ENCODE measurements around the gene FOXN1. TPM values are rescaled to one million over a fixed set of nuclear protein-coding genes. Genes with fewer than 3 reads are reported as not detected.

Gene FOXN1
- total RNA-seq, 2 experiments from 2014 or later = not detected

DNA sequence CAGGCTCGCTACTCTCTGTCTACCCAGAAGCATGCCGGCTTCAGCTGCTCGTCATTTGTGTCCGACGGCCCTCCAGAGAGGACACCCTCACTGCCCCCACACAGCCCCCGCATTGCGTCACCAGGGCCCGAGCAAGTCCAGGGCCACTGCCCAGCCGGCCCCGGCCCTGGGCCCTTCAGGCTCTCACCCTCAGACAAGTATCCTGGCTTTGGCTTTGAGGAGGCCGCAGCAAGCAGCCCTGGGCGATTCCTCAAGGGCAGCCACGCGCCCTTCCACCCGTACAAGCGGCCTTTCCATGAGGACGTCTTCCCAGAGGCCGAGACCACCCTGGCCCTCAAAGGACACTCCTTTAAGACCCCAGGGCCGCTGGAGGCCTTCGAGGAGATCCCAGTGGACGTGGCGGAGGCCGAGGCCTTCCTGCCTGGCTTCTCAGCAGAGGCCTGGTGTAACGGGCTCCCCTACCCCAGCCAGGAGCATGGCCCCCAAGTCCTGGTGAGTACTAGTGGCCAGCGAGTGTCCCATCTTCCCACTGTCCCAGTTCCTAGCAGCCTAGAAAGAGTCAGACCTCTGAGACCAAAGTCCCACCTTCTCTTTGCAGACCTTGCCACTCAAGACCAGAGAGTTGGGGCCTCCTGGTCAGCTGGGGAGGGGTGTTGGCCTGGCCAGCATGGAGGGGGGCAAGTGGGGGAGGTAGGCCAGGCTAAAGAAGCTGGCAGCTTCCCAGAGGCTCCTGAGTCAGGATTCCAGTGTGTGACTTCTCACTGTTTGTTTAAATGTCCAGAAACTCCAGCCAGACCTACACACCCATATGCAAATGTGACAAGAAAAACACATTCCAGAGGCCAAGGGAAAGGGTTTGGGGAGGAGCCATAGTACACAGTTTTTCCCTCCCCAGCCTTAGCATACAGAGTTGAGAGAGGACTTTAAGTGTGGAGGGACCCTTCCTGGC lies 18.6 kb downstream of the FOXN1 start:
- no peaks in the 10 kb centered on the region for H3K27me3 Mint-ChIP-seq
- no peak overlapping the region for H3K4me3 Mint-ChIP-seq
- no peaks in the 10 kb centered on the region for H3K9me3 Mint-ChIP-seq
- POLR2A ChIA-PET = no interaction called here
- CTCF ChIA-PET = interaction anchor here (0.6 kb wide), 1 partner anchor 343 kb away, joined by 5 read pairs; no protein-coding TSS in a partner anchor
- DNase-seq = no peak
- intact Hi-C loops (cut with micrococcal nuclease) = no loop called here
- no peaks in the 10 kb centered on the region for H3K4me1 Mint-ChIP-seq (ENCODE audit: low read depth)
- no peak overlapping the region for H3K27ac Mint-ChIP-seq
- no peaks in the 10 kb centered on the region for H3K36me3 Mint-ChIP-seq

DNA sequence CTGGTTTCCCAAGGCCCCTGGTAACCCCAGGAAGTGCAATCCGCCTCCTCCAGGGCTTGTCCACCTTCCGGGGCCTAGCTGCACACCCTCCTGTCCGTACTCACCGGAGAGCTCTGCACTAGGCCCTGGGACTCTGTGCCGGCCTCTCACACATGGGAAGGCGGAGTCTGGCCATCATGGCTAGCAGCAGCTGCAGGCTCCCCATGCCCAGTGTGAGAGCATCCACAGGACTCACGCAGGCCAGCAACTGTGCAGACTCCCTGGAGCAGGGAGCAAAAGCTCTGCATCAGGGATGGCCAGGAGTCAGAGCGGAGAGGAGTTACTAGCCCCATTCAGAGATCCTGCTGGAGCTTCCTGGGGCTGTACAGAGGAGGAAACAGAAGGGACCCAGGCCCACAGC lies 20.2 kb downstream of the FOXN1 start:
- H3K27ac Mint-ChIP-seq = no peak overlapping the region
- intact Hi-C loops (cut with micrococcal nuclease) = no loop called here
- no peaks in the 10 kb centered on the region for H3K9me3 Mint-ChIP-seq
- no peak for DNase-seq
- no peaks in the 10 kb centered on the region for H3K4me1 Mint-ChIP-seq (ENCODE audit: low read depth)
- H3K27me3 Mint-ChIP-seq = no peaks in the 10 kb centered on the region
- H3K36me3 Mint-ChIP-seq = no peaks in the 10 kb centered on the region
- CTCF ChIA-PET = interaction anchor here (2.0 kb wide), 1 partner anchor 23 kb away, joined by 7 read pairs; no protein-coding TSS in a partner anchor
- no peak overlapping the region for H3K4me3 Mint-ChIP-seq
- POLR2A ChIA-PET = no interaction called here

GRCh38 chr17:28527181-28527681 lies 21.1 kb downstream of the FOXN1 start:
- H3K4me3 Mint-ChIP-seq = no peak overlapping the region
- H3K4me1 Mint-ChIP-seq (ENCODE audit: low read depth) = no peaks in the 10 kb centered on the region
- H3K9me3 Mint-ChIP-seq = no peaks in the 10 kb centered on the region
- DNase-seq = no peak
- no peaks in the 10 kb centered on the region for H3K36me3 Mint-ChIP-seq
- intact Hi-C loops (cut with micrococcal nuclease) = no loop called here
- no peak overlapping the region for H3K27ac Mint-ChIP-seq
- no peaks in the 10 kb centered on the region for H3K27me3 Mint-ChIP-seq
- ChIA-PET CTCF (interaction anchor here (2.0 kb wide), 1 partner anchor 22 kb away, joined by 7 read pairs; no protein-coding TSS in a partner anchor), POLR2A (no interaction called here)

GRCh38 chr17:28527859-28528258 lies 21.7 kb downstream of the FOXN1 start:
- DNase-seq = no peak

GRCh38 chr17:28528327-28529012 lies 22.3 kb downstream of the FOXN1 start:
- Mint-ChIP-seq H3K27ac (no peak overlapping the region), H3K27me3 (no peaks in the 10 kb centered on the region), H3K9me3 (no peaks in the 10 kb centered on the region), H3K36me3 (no peaks in the 10 kb centered on the region), H3K4me1 (ENCODE audit: low read depth) (no peaks in the 10 kb centered on the region), H3K4me3 (no peak overlapping the region)
- no peak for DNase-seq
- POLR2A ChIA-PET = no interaction called here
- intact Hi-C loops (cut with micrococcal nuclease) = no loop called here
- CTCF ChIA-PET = no interaction called here

More at GRCh38 chr17:28527859-28528258, 21.7 kb downstream of the FOXN1 start:
- H3K4me1 Mint-ChIP-seq (ENCODE audit: low read depth) = no peaks in the 10 kb centered on the region
- CTCF ChIA-PET = interaction anchor here (2.0 kb wide), 1 partner anchor 22 kb away, joined by 7 read pairs; no protein-coding TSS in a partner anchor
- H3K27ac Mint-ChIP-seq = no peak overlapping the region
- H3K4me3 Mint-ChIP-seq = no peak overlapping the region
- intact Hi-C loops (cut with micrococcal nuclease) = no loop called here
- H3K9me3 Mint-ChIP-seq = no peaks in the 10 kb centered on the region
- H3K27me3 Mint-ChIP-seq = no peaks in the 10 kb centered on the region
- H3K36me3 Mint-ChIP-seq = no peaks in the 10 kb centered on the region
- POLR2A ChIA-PET = no interaction called here

DNA sequence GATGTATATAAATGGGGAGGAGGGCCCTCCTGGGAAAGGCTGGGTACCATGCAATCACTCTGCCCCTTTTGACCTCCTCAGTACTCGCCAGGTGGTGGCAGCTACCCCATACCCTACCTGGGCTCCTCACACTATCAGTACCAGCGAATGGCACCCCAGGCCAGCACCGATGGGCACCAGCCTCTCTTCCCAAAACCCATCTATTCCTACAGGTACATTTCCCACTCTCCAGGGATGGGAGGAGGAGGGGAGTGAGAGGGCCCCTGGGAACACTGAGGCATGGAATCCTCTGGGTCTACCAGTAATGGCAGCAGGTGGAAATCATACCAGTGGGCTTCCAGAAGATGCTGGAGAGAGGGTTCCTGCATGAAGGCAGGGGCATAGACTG lies 22.9 kb downstream of the FOXN1 start:
- DNase-seq = no peak
- POLR2A ChIA-PET = no interaction called here
- Mint-ChIP-seq H3K27me3 (no peaks in the 10 kb centered on the region), H3K36me3 (no peaks in the 10 kb centered on the region), H3K4me1 (ENCODE audit: low read depth) (no peaks in the 10 kb centered on the region), H3K27ac (no peak overlapping the region), H3K4me3 (no peak overlapping the region), H3K9me3 (no peaks in the 10 kb centered on the region)
- CTCF ChIA-PET = no interaction called here
- intact Hi-C loops (cut with micrococcal nuclease) = no loop called here

GRCh38 chr17:28530250-28530649 lies 24.1 kb downstream of the FOXN1 start:
- DNase-seq = no peak
- H3K4me3 Mint-ChIP-seq = no peak overlapping the region
- no peaks in the 10 kb centered on the region for H3K9me3 Mint-ChIP-seq
- H3K27ac Mint-ChIP-seq = no peak overlapping the region
- H3K4me1 Mint-ChIP-seq (ENCODE audit: low read depth) = no peaks in the 10 kb centered on the region
- ChIA-PET CTCF (no interaction called here), POLR2A (no interaction called here)
- H3K27me3 Mint-ChIP-seq = no peaks in the 10 kb centered on the region
- H3K36me3 Mint-ChIP-seq = no peaks in the 10 kb centered on the region
- intact Hi-C loops (cut with micrococcal nuclease) = no loop called here

GRCh38 chr17:28530926-28531325 lies 24.8 kb downstream of the FOXN1 start:
- H3K4me3 Mint-ChIP-seq = no peak overlapping the region
- CTCF ChIA-PET = interaction anchor here (1.7 kb wide), 1 partner anchor 10 kb away, joined by 6 read pairs; no protein-coding TSS in a partner anchor
- no peak overlapping the region for H3K27ac Mint-ChIP-seq
- H3K36me3 Mint-ChIP-seq = no peaks in the 10 kb centered on the region
- H3K4me1 Mint-ChIP-seq (ENCODE audit: low read depth) = no peaks in the 10 kb centered on the region
- intact Hi-C loops (cut with micrococcal nuclease) = no loop called here
- no peak for DNase-seq
- H3K27me3 Mint-ChIP-seq = no peaks in the 10 kb centered on the region
- H3K9me3 Mint-ChIP-seq = no peaks in the 10 kb centered on the region
- POLR2A ChIA-PET = no interaction called here

- H3K36me3 Mint-ChIP-seq = no peaks in the 10 kb centered on the region
- H3K4me3 Mint-ChIP-seq = no peak overlapping the region
- intact Hi-C loops (cut with micrococcal nuclease) = no loop called here
- H3K27ac Mint-ChIP-seq = no peak overlapping the region
- DNase-seq = no peak
- ChIA-PET POLR2A (no interaction called here), CTCF (interaction anchor here (1.7 kb wide), 1 partner anchor 8 kb away, joined by 6 read pairs; no protein-coding TSS in a partner anchor)
- no peaks in the 10 kb centered on the region for H3K9me3 Mint-ChIP-seq
- no peaks in the 10 kb centered on the region for H3K4me1 Mint-ChIP-seq (ENCODE audit: low read depth)
- no peaks in the 10 kb centered on the region for H3K27me3 Mint-ChIP-seq
Measured at GRCh38 chr17:28532050-28532960, 26.2 kb downstream of the FOXN1 start.

- Mint-ChIP-seq H3K27me3 (no peaks in the 10 kb centered on the region), H3K4me3 (no peak overlapping the region), H3K4me1 (ENCODE audit: low read depth) (no peaks in the 10 kb centered on the region), H3K9me3 (no peaks in the 10 kb centered on the region), H3K27ac (no peak overlapping the region), H3K36me3 (no peaks in the 10 kb centered on the region)
- ChIA-PET POLR2A (no interaction called here), CTCF (no interaction called here)
- DNase-seq = no peak
- intact Hi-C loops (cut with micrococcal nuclease) = no loop called here
Measured at GRCh38 chr17:28533091-28533807, 27.1 kb downstream of the FOXN1 start.

DNA sequence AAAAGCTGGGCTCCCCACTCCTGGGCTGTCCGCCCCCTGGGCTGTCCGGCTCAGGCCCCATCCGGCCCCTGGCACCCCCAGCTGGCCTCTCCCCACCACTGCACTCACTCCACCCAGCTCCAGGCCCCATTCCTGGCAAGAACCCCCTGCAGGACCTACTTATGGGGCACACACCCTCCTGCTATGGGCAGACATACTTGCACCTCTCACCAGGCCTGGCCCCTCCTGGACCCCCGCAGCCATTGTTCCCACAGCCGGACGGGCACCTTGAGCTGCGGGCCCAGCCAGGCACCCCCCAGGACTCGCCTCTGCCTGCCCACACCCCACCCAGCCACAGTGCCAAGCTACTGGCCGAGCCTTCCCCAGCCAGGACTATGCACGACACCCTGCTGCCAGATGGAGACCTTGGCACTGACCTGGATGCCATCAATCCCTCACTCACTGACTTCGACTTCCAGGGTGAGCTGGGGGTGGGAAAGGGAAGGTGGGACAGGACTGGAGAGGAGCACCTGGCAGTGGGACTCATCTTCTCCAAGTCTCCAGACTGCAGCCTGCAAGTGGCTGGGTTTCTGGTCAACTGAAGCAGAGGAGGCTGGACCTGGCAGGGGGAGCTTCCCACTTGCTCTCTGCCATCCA lies 28.7 kb downstream of the FOXN1 start:
- H3K27me3 Mint-ChIP-seq = no peaks in the 10 kb centered on the region
- no peaks in the 10 kb centered on the region for H3K36me3 Mint-ChIP-seq
- no peak overlapping the region for H3K4me3 Mint-ChIP-seq
- ChIA-PET POLR2A (no interaction called here), CTCF (interaction anchor here (0.9 to 5.0 kb wide), 2 partner anchors 13 to 41 kb away, joined by 3 to 21 read pairs; no protein-coding TSS in a partner anchor)
- intact Hi-C loops (cut with micrococcal nuclease) = no loop called here
- no peaks in the 10 kb centered on the region for H3K4me1 Mint-ChIP-seq (ENCODE audit: low read depth)
- H3K9me3 Mint-ChIP-seq = no peaks in the 10 kb centered on the region
- no peak for DNase-seq
- no peak overlapping the region for H3K27ac Mint-ChIP-seq

Measured in activated CD4-positive, alpha-beta memory T cell treated with anti-CD3 and anti-CD28 coated beads for 36 hours (primary cell).